ENCODE measurements around the gene SLC25A28.

DNA sequence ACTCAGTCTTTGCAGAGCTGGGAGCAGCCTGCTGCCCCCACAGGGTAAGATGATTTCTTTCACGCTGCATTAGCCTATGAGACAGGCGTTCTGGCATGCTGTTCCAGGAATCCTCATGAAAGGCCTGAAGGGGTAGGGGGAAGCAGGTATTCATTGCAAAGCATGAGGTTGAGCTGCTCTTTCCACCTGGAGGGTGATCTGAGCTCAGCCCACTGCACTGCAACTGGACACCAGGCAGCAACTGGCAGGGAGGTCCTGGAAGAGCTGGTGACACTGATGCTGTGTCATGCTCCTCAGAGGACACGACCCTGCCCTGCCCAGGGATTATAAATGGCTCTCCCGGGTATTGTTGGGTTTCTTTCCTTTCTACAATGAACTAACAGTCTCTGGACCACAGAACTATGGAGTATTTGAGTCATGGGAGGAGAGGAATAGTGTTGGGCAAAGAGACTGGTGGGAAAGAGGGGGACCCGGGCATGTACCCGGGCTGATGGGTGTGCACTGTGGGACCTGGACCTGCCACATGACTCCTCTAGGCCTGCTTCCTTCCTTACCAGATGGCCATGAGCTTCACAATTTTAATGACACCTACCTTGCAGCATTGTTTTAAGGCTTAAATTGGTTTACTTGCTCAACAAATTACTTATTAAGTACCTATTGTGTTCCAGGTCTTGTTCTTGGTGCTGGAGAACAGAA is 24.3 kb downstream of the SLC25A28 start:
- TF ChIP-seq GATA3 (IDR thresholded peaks at IDR 0.05; ENCODE audit: low read depth, low read length): no peak
- TF ChIP-seq GATA2 (IDR thresholded peaks at IDR 0.05; ENCODE audit: low read depth, low read length): no peak
